HEK293 (cell line): ENCODE results near the gene PEX16.

Experiments used
- CTCF ChIA-PET: fragments of 350-600 bp; formaldehyde crosslinking; extraction: SDS; loops from one replicate; lab custom pipeline; 2021; ENCODE audit warnings: antibody characterized with exemption; lab: Yijun Ruan, JAX
- POLR2A ChIA-PET: fragments of 300-600 bp; formaldehyde crosslinking; extraction: SDS; loops from one replicate; lab custom pipeline; 2020; ENCODE audit warnings: antibody characterized with exemption, inconsistent platforms; lab: Yijun Ruan, JAX
- H3K27ac ChIP-seq: fragments of 200-500 bp; sonication (Bioruptor generic); 2 replicates; pipeline ENCODE4 v1.5.1; 2014; ENCODE audit warnings: low read depth, low read length, control low read depth, inconsistent platforms; ENCODE audit errors: extremely low read depth
- H3K36me3 ChIP-seq, 2 experiments: fragments of 200-500 bp in 1 of 2; sonication (Bioruptor generic) in 1 of 2; 1 replicate in 1 of 2; 2 replicates in 1 of 2; pipeline ENCODE4 v1.5.1; 2014 to 2017; ENCODE audit warnings: inconsistent platforms in 2 of 2, low read length in 2 of 2; ENCODE audit not compliant: control insufficient read depth in 2 of 2, insufficient read depth in 1 of 2
- H3K4me1 ChIP-seq: fragments of 200-500 bp; sonication (Bioruptor generic); 2 replicates; pipeline ENCODE4 v1.5.1; 2014; ENCODE audit warnings: mild to moderate bottlenecking, low read length, inconsistent platforms; ENCODE audit not compliant: control insufficient read depth, insufficient read depth
- H3K4me3 ChIP-seq: 2 replicates; pipeline ENCODE4 v1.5.1; 2011; ENCODE audit warnings: low read depth, mild to moderate bottlenecking, control low read depth, low read length, moderate library complexity
- H3K9me3 ChIP-seq: fragments of 200-500 bp; sonication (Bioruptor generic); 2 replicates; pipeline ENCODE4 v1.5.1; 2014; ENCODE audit warnings: low read depth, low read length, inconsistent platforms; ENCODE audit not compliant: control insufficient read depth, insufficient read depth
- GFI1B ChIP-seq: fragments of 450-650 bp; formaldehyde crosslinking; IDR thresholded peaks from 2 replicates; pipeline ENCODE4 v1.5.1; 2016; ENCODE audit warnings: missing biosample characterization, missing genetic modification characterization
- KLF1 ChIP-seq: fragments of 450-650 bp; formaldehyde crosslinking; IDR thresholded peaks from 2 replicates; pipeline ENCODE4 v1.5.1; 2016; ENCODE audit warnings: missing biosample characterization, missing genetic modification characterization
- SCRT2 ChIP-seq: fragments of 450-650 bp; formaldehyde crosslinking; IDR thresholded peaks from 2 replicates; pipeline ENCODE4 v1.5.1; 2016; ENCODE audit warnings: missing biosample characterization, missing genetic modification characterization
- ZNF121 ChIP-seq: fragments of 450-650 bp; formaldehyde crosslinking; IDR thresholded peaks from 2 replicates; pipeline ENCODE4 v1.5.1; 2016; ENCODE audit warnings: missing biosample characterization, missing genetic modification characterization
- ZNF221 ChIP-seq: fragments of 450-650 bp; formaldehyde crosslinking; IDR thresholded peaks from 2 replicates; pipeline ENCODE4 v1.5.1; 2017; ENCODE audit warnings: missing biosample characterization, missing genetic modification characterization, borderline replicate concordance
- ZNF239 ChIP-seq: fragments of 450-650 bp; formaldehyde crosslinking; IDR thresholded peaks from 2 replicates; pipeline ENCODE4 v1.5.1; 2016; ENCODE audit warnings: missing biosample characterization, missing genetic modification characterization
- ZNF426 ChIP-seq: fragments of 450-650 bp; formaldehyde crosslinking; IDR thresholded peaks from 2 replicates; pipeline ENCODE4 v1.5.1; 2017; ENCODE audit warnings: missing biosample characterization, missing genetic modification characterization, mild to moderate bottlenecking, inconsistent platforms, moderate library complexity
- ZNF549 ChIP-seq: fragments of 450-650 bp; IDR thresholded peaks from 2 replicates; pipeline ENCODE4 v1.5.1; 2018; ENCODE audit warnings: missing biosample characterization, missing genetic modification characterization, mild to moderate bottlenecking, inconsistent platforms, moderate library complexity
- ZNF792 ChIP-seq: fragments of 450-650 bp; formaldehyde crosslinking; IDR thresholded peaks from 2 replicates; pipeline ENCODE4 v1.5.1; 2016; ENCODE audit warnings: missing biosample characterization, missing genetic modification characterization
- ZSCAN16 ChIP-seq: fragments of 450-650 bp; formaldehyde crosslinking; IDR thresholded peaks from 2 replicates; pipeline ENCODE4 v1.5.1; 2016; ENCODE audit warnings: missing biosample characterization, missing genetic modification characterization
- TF ChIP-seq, protein P1 (sequence below): fragments of 450-650 bp; formaldehyde crosslinking; optimal IDR thresholded peaks from 2 replicates; pipeline ENCODE3; 2016; ENCODE audit warnings: missing biosample characterization, mild to moderate bottlenecking, missing genetic modification characterization
- TF ChIP-seq, protein P2 (sequence below): fragments of 450-650 bp; formaldehyde crosslinking; IDR thresholded peaks from 2 replicates; pipeline ENCODE4 v1.5.1; 2016; ENCODE audit warnings: missing biosample characterization, missing genetic modification characterization
- TF ChIP-seq, protein P3 (sequence below): fragments of 450-650 bp; formaldehyde crosslinking; IDR thresholded peaks from 2 replicates; pipeline ENCODE4 v1.5.1; 2016; ENCODE audit warnings: missing biosample characterization, missing genetic modification characterization
- TF ChIP-seq, protein P4 (sequence below): fragments of 450-650 bp; formaldehyde crosslinking; IDR thresholded peaks from 2 replicates; pipeline ENCODE4 v1.5.1; 2016; ENCODE audit warnings: missing biosample characterization, missing genetic modification characterization

PEX16 gene

DNA sequence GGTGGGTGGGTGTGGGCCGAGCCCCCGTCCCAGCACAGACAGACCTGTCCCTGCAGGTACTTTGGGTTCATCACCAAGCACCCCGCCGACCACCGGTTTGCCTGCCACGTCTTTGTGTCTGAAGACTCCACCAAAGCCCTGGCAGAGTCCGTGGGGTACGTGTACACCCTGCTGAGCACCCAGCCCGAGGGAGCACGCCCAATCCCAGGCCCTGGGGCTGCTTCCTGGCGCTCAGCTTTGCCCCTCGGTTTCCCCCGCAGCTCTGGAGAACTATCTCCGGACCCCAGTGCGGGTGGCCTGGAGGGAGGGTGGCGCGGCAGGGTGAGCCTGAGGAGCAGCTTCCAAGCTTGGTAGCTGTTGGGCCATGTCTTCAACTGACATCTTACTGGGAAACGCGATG, 12.6 kb downstream of the PEX16 start:
- ChIA-PET CTCF (no interaction called here), POLR2A (no interaction called here)
- H3K4me3 ChIP-seq = no peak overlapping the region
- peaks cover 0 to 41% of the 10 kb centered on the region in 2 experiments; a peak in 1 of 3 replicates for H3K36me3 ChIP-seq
- no peaks in the 10 kb centered on the region for H3K4me1 ChIP-seq
- H3K27ac ChIP-seq = no peak overlapping the region
- no peak for TF ChIP-seq ZNF121 (tag by site-specific recombination)
- TF ChIP-seq, protein P1, sequence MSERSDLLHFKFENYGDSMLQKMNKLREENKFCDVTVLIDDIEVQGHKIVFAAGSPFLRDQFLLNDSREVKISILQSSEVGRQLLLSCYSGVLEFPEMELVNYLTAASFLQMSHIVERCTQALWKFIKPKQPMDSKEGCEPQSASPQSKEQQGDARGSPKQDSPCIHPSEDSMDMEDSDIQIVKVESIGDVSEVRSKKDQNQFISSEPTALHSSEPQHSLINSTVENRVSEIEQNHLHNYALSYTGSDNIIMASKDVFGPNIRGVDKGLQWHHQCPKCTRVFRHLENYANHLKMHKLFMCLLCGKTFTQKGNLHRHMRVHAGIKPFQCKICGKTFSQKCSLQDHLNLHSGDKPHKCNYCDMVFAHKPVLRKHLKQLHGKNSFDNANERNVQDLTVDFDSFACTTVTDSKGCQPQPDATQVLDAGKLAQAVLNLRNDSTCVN (tag by site-specific recombination) = no peak
- no peak for TF ChIP-seq ZNF221 (tag by site-specific recombination)
- TF ChIP-seq, protein P2, sequence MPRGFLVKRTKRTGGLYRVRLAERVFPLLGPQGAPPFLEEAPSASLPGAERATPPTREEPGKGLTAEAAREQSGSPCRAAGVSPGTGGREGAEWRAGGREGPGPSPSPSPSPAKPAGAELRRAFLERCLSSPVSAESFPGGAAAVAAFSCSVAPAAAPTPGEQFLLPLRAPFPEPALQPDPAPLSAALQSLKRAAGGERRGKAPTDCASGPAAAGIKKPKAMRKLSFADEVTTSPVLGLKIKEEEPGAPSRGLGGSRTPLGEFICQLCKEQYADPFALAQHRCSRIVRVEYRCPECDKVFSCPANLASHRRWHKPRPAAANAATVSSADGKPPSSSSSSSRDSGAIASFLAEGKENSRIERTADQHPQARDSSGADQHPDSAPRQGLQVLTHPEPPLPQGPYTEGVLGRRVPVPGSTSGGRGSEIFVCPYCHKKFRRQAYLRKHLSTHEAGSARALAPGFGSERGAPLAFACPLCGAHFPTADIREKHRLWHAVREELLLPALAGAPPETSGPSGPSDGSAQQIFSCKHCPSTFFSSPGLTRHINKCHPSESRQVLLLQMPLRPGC (tag by site-specific recombination) = no peak
- TF ChIP-seq, protein P3, sequence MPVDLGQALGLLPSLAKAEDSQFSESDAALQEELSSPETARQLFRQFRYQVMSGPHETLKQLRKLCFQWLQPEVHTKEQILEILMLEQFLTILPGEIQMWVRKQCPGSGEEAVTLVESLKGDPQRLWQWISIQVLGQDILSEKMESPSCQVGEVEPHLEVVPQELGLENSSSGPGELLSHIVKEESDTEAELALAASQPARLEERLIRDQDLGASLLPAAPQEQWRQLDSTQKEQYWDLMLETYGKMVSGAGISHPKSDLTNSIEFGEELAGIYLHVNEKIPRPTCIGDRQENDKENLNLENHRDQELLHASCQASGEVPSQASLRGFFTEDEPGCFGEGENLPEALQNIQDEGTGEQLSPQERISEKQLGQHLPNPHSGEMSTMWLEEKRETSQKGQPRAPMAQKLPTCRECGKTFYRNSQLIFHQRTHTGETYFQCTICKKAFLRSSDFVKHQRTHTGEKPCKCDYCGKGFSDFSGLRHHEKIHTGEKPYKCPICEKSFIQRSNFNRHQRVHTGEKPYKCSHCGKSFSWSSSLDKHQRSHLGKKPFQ = no peak
- TF ChIP-seq ZNF239 (tag by site-specific recombination) = no peak
- no peak for TF ChIP-seq GFI1B
- no peak for TF ChIP-seq KLF1 (tag by site-specific recombination)
- TF ChIP-seq, protein P4, sequence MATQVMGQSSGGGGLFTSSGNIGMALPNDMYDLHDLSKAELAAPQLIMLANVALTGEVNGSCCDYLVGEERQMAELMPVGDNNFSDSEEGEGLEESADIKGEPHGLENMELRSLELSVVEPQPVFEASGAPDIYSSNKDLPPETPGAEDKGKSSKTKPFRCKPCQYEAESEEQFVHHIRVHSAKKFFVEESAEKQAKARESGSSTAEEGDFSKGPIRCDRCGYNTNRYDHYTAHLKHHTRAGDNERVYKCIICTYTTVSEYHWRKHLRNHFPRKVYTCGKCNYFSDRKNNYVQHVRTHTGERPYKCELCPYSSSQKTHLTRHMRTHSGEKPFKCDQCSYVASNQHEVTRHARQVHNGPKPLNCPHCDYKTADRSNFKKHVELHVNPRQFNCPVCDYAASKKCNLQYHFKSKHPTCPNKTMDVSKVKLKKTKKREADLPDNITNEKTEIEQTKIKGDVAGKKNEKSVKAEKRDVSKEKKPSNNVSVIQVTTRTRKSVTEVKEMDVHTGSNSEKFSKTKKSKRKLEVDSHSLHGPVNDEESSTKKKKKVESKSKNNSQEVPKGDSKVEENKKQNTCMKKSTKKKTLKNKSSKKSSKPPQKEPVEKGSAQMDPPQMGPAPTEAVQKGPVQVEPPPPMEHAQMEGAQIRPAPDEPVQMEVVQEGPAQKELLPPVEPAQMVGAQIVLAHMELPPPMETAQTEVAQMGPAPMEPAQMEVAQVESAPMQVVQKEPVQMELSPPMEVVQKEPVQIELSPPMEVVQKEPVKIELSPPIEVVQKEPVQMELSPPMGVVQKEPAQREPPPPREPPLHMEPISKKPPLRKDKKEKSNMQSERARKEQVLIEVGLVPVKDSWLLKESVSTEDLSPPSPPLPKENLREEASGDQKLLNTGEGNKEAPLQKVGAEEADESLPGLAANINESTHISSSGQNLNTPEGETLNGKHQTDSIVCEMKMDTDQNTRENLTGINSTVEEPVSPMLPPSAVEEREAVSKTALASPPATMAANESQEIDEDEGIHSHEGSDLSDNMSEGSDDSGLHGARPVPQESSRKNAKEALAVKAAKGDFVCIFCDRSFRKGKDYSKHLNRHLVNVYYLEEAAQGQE (tag by site-specific recombination) = no peak
- TF ChIP-seq ZSCAN16 (tag by site-specific recombination) = no peak
- no peak for TF ChIP-seq ZNF549 (tag by site-specific recombination)
- TF ChIP-seq, all 188 proteins: peak for 0
- no peaks in the 10 kb centered on the region for H3K9me3 ChIP-seq

DNA sequence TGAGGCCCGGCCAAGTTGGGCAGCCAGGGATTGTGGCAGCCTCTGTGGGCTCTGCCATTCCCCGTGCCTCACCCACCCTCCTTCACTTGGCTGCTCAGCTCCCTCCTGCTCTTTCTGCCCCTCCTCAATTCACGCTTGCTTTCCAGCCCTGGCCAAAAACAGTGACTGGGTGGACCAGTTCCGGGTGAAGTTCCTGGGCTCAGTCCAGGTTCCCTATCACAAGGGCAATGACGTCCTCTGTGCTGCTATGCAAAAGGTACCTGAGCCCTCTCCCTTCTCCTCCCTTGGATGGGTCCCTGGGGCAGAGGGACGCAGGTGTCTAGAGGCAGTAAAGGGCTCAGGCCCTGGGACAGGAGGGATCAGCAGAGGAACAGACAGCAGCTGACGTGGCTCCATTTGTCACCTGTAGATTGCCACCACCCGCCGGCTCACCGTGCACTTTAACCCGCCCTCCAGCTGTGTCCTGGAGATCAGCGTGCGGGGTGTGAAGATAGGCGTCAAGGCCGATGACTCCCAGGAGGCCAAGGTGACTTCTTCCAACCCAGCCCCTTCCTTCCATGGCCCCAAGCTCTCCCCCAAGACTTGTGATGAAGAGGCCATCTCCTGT, 13.3 kb downstream of the PEX16 start:
- no peaks in the 10 kb centered on the region for H3K9me3 ChIP-seq
- no peaks in the 10 kb centered on the region for H3K4me1 ChIP-seq
- no peak overlapping the region for H3K4me3 ChIP-seq
- H3K27ac ChIP-seq = no peak overlapping the region
- CTCF ChIA-PET = no interaction called here
- POLR2A ChIA-PET = no interaction called here
- no peak for TF ChIP-seq ZNF792 (tag by site-specific recombination)
- TF ChIP-seq ZNF426 = no peak
- peak; percentile 41; the same call in 1 of the 2 replicates for TF ChIP-seq SCRT2 (tag by site-specific recombination)
- TF ChIP-seq, all 188 proteins: peak for 1
- peaks cover 0 to 34% of the 10 kb centered on the region in 2 experiments; a peak in 1 of 3 replicates for H3K36me3 ChIP-seq
